Stimulated activated CD4-positive, alpha-beta T cell treated with anti-CD3 and anti-CD28 coated beads, Interleukin-2, amount 100 ng/mL, for 4 hours (primary cell): ENCODE data around the gene SUSD1.
"Not testable (repeated sequence)": the region's sequence is repeated elsewhere in the genome, so short reads cannot be mapped to it uniquely, and the experiment has no call there.

Source experiments
- DNase-seq: peaks from one replicate; pipeline ENCODE4 v3.0.0-alpha.2; 2020; ENCODE audit warnings: low read depth

SUSD1 gene

DNA sequence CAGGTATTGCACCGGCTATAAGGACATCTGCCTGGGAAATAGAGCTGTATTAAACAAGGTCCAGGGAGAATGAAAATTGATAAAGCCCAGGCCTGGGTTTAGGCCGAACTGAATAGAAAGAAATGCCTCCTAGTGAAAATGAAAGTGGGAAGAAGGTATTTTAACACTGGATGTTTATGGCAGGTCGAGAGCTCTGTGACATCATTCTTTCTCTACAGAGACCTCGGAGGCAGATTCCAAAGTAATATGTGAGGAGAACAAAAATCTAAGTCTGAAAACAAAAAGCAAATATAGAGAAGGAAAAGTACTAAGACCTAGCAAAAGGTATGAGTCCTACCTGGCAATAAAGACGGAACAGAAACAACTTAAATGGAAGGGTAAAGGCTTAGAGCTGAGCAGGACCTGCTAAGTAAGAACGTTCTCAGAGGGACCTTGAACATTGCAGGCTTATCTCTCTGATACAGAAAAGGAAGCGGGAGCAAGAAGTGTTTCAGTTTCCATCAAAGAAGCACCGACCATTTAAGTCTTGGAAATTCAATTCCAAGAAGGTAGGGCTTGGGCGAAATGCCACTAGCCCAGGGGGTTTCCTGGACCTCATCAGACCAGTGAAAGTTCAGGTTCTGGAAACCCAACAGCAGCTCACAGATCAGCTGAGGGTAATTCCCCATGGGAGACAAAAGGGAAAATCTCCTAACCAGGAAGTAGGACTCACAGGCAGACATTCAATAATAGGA, 80.0 kb downstream of the SUSD1 start:
- DNase-seq = no peak

DNA sequence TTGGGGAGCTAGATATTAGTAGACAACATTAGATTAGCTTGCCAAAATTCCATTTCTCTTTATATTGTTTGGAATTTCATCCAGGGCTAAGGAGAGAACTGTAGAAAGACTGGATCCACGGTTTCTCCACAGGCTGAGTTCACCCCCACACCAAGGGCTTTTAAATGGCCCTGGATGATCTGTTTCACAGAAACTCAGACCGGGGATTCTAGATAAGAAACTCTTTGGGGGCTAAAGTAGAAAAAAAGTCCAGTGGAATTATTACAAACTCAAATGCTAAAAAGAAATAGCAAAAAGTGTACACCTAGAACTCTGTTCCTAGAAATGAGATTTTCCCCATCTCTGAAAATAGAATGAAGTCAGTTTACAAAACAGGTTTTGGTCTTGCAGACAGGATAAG, 80.9 kb downstream of the SUSD1 start:
- no peak for DNase-seq

DNA sequence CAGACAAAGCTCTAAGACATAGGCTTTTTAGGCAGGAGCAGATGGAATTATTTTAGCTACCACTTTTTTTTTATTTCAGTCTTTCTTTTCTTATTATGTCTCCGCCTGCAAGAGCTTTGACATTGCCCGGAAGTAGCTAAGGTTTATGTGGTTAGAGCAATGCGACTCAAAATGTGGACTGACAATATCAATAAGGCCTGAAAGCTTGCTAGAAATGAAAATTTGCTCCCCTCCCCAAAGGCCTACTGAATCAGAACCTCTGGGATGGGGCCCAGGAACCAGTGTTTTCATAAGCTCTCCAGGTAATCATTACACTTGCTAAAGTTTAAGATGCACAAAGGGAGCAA, 81.3 kb downstream of the SUSD1 start:
- DNase-seq = no peak

DNA sequence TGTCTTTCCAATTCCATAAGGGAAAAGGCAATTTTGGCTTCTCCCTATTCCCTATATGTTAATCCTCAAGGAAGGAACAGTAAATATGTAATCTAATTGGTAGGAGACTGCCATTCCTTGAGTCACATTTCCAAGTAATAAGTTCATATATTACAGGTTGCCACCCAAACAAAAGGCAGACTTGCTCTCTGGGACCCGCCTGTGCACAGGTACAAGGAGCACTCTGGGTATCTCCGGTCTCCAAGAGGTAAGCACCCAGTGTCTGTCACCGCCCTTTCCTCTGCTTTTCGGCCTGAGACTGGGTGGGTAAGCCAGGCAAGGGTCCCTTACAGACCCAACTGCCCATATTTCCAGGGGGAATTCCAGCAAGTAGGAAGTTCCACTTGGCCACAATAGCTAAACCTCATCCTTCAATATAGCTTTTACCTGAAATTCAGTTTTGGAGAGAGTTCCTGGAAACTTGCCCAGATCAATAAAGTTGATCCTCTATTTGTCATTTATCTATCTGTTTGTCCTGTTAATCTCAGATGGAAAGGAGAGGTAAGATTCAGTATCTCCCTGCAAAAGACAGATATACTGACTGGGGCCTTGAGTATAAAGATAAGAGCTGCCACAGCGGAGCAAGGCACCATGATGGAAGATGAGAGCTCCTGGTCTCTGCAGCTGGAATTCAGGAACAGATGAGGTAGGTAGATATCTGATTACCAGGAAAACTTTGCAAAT, 81.8 kb downstream of the SUSD1 start:
- DNase-seq = no peak

DNA sequence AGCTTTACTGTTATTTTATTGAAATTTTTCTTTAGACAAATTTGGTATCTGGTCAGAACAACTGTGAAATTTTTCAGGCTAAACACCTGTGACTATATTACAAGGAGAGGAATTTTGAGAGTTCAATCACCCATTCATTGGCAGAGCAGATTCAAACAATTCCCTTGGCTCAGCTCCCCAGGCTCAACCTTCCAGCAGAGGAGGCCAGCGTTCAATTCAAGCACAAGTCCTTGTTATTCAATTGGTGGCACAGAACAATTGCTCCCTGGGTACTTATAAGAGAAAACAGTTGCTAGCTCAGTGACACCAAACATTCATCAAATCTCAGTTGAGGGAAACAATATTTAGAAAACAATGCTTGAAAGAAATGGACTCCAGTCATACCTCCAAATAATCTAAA, 83.3 kb downstream of the SUSD1 start:
- no peak for DNase-seq

DNA sequence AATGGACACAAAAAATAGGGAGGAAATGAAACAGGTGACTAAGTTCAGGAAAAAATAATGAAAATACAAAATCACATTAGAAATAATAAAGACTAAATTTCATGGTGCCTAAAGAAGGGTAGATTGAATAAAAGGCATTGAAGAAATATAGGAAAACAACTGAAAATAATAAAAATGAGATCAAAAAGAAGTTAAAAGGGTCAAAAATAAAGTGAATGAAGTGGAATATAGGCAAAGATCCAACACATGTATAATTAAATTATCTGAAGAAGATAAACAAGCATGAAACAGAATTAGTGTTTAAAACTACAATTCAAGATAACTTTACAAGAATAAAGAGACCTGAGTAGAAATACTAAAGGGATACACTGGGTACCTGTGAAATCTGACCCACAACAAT, 87.6 kb downstream of the SUSD1 start:
- DNase-seq = no peak

DNA sequence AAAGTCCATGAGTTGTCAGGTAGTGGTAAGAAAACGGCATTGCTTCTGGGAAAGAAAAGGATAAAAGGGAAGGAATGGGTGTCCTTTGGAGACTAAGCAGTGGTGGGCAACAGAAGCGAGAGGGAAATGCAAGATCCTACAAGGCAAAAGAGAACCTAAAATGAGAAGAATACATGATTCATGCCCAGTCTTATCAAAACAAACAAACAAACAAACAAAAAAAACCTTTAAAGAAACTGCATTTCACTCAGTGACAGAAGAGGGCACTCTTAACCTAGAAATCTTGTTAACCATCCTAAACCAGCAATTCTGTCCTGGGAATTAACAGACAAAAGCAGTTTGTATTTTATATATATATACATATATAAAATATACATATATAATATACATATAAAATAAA, 88.5 kb downstream of the SUSD1 start:
- no peak for DNase-seq

DNA sequence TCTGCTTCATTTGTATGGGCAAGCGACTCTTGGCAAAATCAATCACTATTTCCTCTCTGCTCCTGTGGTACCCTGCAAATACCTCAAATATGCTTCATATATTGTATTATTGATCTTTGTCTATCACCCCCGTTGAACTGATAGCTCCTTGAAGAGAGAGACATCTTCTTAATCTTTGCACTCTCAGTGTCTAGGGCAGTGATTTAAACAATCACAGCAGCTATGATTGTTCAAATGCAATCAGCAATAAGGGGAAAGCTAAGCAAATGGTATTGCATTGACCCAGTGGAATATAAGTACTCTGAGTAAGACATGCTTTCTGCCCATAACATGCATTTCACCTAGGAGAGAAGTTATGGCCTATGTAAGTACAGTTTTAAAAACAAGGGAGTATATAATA, 90.2 kb downstream of the SUSD1 start:
- no peak for DNase-seq

DNA sequence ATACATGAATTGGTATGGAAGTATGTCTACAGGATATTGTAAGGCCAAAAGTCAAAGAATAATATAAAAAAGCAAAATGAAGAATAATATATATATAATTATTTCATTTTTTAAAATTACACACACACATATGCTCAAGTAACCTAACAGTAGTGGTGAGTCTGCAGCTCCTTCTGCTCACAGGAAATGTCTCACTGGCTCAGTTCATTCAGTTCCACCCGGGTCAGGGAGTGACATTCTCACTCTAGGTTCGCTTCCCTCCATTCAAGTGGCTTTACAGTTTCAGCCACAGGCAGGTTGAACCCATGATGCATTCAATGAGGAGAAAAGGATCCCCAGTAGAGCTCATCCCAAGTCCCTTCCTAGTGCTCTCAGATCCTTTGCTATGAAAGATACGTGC, 90.8 kb downstream of the SUSD1 start:
- no peak for DNase-seq

DNA sequence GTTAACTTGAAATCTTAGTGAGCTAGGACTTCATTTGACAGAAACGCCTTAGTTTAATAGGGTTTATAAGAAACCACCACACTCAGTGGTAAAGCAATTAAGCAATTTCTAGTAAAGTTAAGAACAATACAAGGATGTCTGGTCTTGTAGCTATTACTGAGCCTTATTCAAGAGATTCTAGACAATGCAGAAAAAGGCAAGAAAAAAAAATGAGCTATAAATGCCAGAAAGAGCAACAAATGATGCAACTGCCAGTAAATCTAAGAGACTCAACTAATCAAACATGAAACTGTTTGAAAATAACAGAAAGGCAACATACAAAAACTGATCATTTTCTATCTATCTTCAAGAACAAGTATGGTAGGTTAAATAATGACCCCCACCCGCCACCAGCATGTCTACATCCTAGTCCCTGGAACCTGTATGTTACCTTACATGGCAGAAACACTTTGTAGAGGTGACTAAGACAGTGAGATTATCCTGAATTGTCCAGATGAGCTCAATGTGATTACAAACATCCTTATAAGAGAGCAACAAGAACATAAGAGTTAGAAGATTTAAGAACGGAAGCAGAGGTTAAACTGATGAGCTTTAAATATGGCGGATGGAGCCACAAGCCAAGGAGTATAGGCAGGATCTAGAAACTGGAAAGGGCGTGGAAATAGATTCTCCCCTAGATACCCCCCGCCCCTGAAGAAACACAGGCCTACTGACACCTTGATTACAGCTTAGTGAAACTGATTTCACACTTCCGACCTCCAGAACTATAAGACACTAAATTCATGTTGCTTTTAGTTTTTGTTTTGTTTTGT, 93.0 kb downstream of the SUSD1 start:
- no peak for DNase-seq

DNA sequence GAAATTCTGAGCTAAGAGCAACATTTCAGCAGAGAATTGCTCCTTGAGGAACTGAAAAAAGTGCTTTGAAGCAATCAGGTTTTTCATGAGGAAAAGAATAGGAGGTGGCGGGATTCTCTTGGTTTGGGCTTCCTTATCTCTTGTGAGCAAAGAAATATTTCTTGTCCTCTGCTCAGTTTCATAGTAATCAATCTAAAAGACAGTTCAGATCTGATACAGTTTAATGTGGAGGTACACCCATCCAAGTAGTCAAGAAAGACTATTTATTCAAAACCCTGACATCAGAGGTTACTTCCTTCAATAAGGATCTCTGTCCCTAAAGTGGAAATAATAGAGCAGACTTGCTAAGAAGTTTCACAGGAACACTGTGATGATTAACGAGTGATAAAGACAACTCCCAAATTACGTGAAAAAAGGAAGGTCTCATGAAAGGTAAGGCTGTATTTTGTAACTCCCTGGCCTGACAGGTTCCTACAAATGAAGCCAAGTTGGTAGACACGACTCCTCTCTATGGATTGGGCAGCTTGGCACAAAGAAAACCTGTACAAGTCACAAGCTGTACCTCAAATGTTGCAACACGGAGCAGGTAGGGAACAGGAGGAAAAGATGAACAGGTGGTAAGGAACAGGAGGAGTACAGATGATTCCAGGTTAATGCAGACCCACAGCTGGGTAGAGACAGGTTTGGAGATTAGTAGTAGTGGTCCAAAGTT, 94.1 kb downstream of the SUSD1 start:
- DNase-seq = no peak

DNA sequence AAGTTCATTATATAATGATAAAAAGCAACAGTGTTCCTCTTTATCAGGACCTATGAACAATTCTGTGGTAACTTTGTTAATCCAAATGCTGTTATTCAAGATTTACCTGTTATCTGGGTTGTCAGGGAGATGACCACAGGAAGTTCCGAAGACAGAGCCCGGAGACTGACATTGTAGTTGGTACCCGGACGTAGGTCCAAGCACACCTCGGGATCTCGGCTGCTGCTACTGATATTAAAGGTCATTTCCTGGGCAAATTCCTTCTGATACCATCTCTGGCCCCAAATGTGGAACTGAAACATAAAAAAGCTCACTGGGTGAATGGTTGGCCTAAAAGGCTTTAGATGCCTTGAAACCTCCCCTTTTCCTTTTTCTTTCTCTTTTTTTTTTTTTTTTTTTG, 96.7 kb downstream of the SUSD1 start:
- no peak for DNase-seq

DNA sequence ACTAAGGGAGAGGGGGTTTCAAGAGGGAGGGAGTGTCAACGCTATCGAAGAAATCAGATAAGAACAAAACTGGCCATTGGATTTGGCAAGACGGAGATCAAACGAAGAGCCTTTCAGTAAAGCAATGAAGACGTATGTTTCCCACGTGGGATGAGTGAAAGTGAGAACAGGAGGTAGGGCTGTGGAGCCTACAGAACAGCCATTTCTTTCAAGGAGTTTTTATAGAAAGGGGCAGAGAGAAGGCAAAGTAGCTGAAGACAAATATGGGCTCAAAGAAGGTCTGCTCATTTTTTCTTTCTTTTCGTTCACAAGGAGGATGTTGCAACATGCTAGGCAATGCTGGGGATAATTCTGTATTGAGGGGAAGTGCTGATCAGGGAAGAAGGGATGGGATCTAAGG, 98.3 kb downstream of the SUSD1 start:
- DNase-seq = no peak

DNA sequence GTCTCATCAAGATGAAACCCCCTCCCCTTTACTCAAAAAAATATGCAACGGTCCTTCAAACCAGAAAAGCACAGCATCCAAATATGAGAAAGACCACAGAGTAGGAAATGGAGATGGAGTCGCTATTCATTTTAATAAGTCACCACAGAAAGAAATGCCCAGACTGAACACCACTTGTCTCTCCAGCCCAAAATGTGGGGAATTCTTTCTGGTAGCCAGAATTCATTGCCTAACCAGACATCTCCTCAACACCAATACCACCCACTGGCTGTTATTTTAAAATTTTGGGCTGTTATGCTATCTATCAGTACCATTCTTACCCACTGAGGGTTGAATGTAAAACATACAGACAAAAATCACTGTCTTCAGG, 100.1 kb downstream of the SUSD1 start:
- DNase-seq = no peak

DNA sequence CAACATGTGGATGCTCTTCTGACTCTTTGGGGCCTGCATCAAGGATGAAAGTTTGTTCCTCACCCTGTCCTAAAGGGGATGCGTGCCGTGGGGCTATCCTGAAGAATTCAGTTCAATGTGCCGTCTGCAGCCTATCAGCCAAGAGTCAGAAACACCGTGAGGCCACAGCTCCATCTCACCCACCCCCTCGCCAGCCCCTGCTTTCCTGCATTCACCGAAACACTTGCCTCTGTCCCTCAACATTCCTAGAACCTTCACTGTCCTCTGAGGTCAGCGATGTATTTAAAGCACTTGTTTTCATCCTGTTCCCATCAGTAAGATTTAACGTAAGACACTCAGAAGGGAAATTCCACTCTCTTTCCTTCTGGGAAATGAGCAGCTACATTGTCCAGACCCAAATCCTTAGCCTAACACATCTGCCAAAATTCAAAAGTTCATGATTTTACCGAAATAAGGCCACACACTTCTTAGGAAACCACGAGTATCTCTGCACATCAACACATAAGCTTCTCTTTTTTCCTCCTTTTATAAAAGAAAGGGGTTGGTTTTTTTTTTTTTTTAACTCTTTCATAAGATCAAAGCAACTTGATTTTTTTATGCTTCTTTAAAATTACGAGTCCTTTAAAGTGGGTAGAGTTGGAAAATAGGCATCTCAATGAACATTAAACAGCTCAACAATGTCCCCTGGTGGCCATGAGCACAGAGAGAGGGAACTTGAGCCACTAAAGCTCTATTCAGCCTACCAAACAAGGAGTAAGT, 100.7 kb downstream of the SUSD1 start:
- peak; percentile 70 for DNase-seq

DNA sequence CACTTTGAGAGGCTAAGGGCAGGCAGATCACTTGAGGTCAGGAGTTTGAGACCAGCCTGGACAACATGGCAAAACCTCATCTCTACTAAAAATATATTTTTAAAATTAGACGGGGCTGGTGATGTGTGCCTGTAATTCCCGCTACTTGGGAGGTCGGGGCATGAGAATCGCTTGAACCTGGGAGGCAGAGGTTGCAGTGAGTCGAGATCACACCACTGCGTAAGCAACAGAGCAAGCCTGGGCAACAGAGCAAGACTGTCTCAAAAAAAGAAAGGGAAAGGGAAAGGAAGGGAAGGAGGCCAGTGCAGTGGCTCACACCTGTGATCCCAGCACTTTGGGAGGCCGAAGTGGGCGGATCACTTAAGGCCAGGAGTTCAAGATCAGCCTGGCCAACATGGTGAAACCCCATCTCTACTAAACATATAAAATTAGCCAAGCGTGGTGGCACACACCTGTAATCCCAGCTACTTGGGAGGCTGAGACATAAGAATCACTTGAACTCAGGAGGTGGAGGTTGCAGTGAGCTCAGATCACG, 101.4 kb downstream of the SUSD1 start:
- not testable (repeated sequence) for DNase-seq

DNA sequence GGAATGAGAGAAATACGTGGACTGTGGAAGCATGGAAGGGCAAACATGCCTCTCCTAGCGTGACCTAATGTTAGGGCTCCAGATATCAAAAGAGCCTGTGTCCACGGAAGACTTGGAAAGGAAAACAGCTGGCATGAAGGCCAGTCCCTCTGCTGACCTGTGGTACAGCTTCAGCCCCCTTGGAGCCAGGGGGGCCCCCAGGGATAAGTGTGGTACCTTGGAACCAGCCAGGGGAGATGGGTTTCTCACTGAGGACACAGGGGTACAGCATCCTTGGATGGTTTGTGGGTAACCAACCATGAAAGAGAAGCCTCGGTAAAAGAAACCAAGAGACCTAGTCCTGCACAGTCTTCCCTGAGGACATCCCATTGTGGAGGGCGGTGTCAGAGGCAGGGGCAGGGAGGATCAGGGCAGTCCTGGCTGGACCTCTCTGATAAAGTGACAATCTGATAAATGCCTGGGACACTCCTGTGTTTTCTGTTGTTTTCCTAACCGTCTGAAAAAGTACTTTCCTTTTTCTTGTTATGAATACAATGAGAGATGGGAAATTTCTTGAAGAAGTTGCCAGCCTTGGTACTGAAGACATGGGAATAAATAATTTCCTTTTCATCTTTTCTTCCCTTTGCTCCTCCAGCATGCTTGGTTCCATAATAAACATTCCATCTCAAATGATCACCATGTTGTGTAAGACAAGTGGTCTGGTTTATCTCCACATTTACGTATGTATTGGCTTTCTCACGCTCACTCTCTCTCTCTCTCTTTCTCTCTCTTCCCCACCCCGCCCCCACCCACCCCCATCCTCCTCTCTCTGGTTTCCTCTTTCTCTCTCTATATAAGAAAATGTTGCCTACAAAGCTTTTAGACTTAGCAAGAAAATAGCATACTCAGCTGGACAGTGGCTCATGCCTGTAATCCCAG, 102.1 kb downstream of the SUSD1 start:
- no peak for DNase-seq

DNA sequence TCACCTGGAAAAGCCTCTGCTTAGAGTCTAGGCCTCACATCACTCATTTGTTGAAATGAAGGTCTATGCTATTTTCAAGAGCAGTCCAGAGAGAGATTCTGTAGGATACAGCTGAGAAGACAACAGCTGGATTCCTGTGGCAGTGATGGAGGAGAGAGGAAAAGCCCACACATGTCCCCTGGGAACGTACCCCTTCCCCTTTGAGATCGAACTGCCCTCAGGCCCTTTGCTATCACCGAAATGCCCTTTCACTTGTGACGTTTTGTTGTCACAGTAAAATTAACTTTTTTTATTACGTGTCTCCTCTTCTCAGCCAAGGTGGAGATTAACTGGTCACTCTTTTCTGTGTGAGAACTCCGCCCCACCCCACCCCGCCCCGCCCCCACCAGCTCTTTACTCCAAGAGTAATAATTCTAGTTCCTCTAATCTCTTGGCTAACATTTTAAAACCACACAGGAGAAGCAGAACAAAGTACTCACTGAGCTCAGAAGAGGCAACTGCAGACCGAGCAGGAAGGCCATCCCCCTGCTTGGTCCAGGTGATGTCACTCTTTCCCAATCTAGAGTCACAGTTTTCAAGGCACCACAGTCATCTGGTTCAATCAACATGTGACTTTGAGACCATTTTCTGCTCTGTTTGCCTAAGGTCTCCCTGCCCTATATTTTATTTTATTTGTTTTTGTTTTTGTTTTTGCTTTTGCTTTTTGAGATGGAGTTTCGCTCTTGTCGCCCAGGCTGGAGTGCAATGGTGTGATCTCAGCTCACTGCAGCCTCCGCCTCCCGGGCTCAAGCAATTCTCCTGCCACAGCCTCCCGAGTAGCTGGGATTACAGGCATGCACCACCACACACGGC, 105.6 kb downstream of the SUSD1 start:
- no peak for DNase-seq

DNA sequence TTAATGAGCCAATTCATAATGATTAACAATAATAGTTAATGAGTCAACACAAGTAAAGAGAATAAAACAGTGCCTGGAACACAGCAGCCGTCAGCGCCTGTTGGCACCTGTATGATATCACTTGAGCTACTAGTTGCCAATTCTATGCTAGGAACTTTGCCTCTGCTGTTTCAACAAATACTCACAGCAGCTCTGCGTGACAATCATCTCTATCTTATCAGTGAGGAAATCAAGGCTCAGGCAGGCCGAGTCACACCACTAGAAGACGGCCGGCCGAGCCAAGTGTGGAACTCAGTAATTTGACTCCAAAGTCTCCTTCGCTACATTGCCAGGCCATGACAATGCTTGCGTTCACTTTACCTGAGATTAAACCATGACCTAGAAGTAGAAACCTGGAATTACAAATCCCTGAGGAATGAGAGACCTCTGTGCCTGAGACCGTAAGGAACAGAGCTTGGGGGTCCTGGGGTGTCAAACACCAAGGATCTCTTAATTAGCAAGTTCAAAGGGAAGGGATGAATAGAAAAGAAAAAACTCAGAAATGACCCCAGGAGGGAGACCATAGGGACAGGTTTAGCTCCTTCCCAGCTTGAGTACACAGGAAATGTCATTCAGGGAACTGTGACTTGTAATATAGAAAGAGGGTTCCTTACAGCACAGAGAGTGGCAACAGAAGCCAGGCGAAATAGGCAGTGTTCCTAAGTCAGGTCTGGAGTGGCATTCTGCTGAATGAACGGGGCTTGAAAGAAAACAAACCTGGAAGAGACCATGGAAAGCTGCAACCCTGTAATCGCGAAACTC, 109.1 kb downstream of the SUSD1 start:
- no peak for DNase-seq
